Measurements from ENCODE around the gene NSMF. TPM values are rescaled to one million over a fixed set of nuclear protein-coding genes. Genes with fewer than 3 reads are reported as not detected.

Gene NSMF
- total and polyA plus RNA-seq, 2 donors (not counting 1 experiment from before 2014, with no cell fraction given): 28.7 to 59.4 TPM

GRCh38 chr9:137499416-137499815, 40.3 kb upstream of the NSMF start:
- intact Hi-C loops (cut with micrococcal nuclease): no loop called here
- POLR2A ChIA-PET: no interaction called here
- Histone ChIP-seq H3K4me2 (replicated peaks; ENCODE audit: low read depth, low read length, poor library complexity, severe bottlenecking) (no peak overlapping the region), H3K79me2 (ENCODE audit: control insufficient read depth, insufficient read depth, low read length) (no peaks in the 10 kb centered on the region), H3K4me3 (ENCODE audit: control extremely low read depth in 1 of 5, extremely low read depth in 1 of 5, insufficient read depth in 1 of 5, low read depth in 2 of 5, low read length in 4 of 5) (no peak overlapping the region), H3K9me3 (ENCODE audit: control extremely low read depth in 1 of 3, control insufficient read depth in 2 of 3, insufficient read depth in 1 of 3, low read length in 2 of 3) (peaks cover 0 to 72% (median 0%) of the 10 kb centered on the region in 3 donors), H3K27me3 (replicated peaks in 1 of 4; ENCODE audit: control extremely low read depth in 1 of 4, control insufficient read depth in 3 of 4, insufficient read depth in 4 of 4, low read length in 3 of 4) (no peaks in the 10 kb centered on the region), H3K4me1 (ENCODE audit: control insufficient read depth in 2 of 2, insufficient read depth in 2 of 2, low read length in 2 of 2) (no peaks in the 10 kb centered on the region), H3K27ac (ENCODE audit: low read length in 2 of 2) (no peak overlapping the region), H4K20me1 (ENCODE audit: control insufficient read depth, insufficient read depth, low read length, poor library complexity, severe bottlenecking) (no peaks in the 10 kb centered on the region), H2AFZ (ENCODE audit: insufficient read depth, low read depth, low read length, poor library complexity, severe bottlenecking) (no peak overlapping the region), H3K36me3 (replicated peaks in 1 of 2; ENCODE audit: control extremely low read depth in 1 of 2, control insufficient read depth in 1 of 2, extremely low read depth in 1 of 2, insufficient read depth in 2 of 2, low read length in 1 of 2) (peaks cover 0 to 7% of the 10 kb centered on the region in 2 experiments), H3K9ac (ENCODE audit: low read length) (no peak overlapping the region)
- Mint-ChIP-seq H3K9me3 (ENCODE audit: insufficient read depth) (no peaks in the 10 kb centered on the region), H3K4me3 (no peak overlapping the region), H3K27ac (no peak overlapping the region), H3K4me1 (no peaks in the 10 kb centered on the region), H3K27me3 (no peaks in the 10 kb centered on the region)
- DNase-seq: no peak
- 96% methylated on average over 16 of the region's 16 CpGs for WGBS (ENCODE audit: insufficient coverage)
- TF ChIP-seq CTCF (IDR thresholded peaks at IDR 0.05): no peak
- no peak for TF ChIP-seq EZH2 (IDR thresholded peaks at IDR 0.05; ENCODE audit: borderline replicate concordance, insufficient read depth, low read depth, low read length, poor library complexity, severe bottlenecking)
- ATAC-seq (ENCODE audit: low read depth): no peak
- CTCF ChIA-PET: no interaction called here

DNA sequence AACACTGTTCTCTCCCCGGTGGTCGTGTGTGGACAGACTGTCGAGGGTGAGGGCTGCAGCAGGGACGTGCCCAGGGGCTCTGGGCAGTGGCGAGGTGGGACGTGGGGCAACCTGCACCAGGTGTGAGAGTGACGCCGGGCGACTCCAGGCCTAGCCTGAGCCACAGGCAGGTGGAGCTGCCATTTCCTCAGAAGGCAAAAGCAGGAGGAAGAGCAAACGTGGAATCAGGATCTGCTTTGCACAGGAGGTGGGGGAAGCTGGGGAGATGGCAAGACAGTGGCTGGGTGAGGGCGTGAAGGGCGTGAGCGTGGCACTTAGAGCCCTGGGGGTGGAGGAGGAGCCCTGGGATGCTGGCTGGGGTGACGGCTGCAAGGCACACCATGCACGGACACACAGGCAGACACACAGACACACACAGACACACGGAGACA, 39.6 kb upstream of the NSMF start:
- no peaks in the 10 kb centered on the region for H3K4me1 ChIP-seq (ENCODE audit: control insufficient read depth in 2 of 2, insufficient read depth in 2 of 2, low read length in 2 of 2)
- CTCF ChIA-PET: no interaction called here
- H3K27ac ChIP-seq (ENCODE audit: low read length in 2 of 2): no peak overlapping the region
- H3K9ac ChIP-seq (ENCODE audit: low read length): no peak overlapping the region
- no peaks in the 10 kb centered on the region for H3K9me3 Mint-ChIP-seq (ENCODE audit: insufficient read depth)
- peaks cover 2% of the 10 kb centered on the region for H3K4me1 Mint-ChIP-seq
- no peak overlapping the region for H2AFZ ChIP-seq (ENCODE audit: insufficient read depth, low read depth, low read length, poor library complexity, severe bottlenecking)
- no peaks in the 10 kb centered on the region for H3K27me3 Mint-ChIP-seq
- H3K9me3 ChIP-seq (ENCODE audit: control extremely low read depth in 1 of 3, control insufficient read depth in 2 of 3, insufficient read depth in 1 of 3, low read length in 2 of 3): peaks cover 0 to 76% (median 0%) of the 10 kb centered on the region in 3 donors
- H3K27me3 ChIP-seq (replicated peaks in 1 of 4; ENCODE audit: control extremely low read depth in 1 of 4, control insufficient read depth in 3 of 4, insufficient read depth in 4 of 4, low read length in 3 of 4): no peaks in the 10 kb centered on the region
- no peak overlapping the region for H3K4me3 Mint-ChIP-seq
- no peak for DNase-seq
- H3K4me3 ChIP-seq (ENCODE audit: control extremely low read depth in 1 of 5, extremely low read depth in 1 of 5, insufficient read depth in 1 of 5, low read depth in 2 of 5, low read length in 4 of 5): no peak overlapping the region
- TF ChIP-seq CTCF (IDR thresholded peaks at IDR 0.05) (no peak), EZH2 (IDR thresholded peaks at IDR 0.05; ENCODE audit: borderline replicate concordance, insufficient read depth, low read depth, low read length, poor library complexity, severe bottlenecking) (no peak)
- POLR2A ChIA-PET: no interaction called here
- no peak overlapping the region for H3K4me2 ChIP-seq (replicated peaks; ENCODE audit: low read depth, low read length, poor library complexity, severe bottlenecking)
- H3K79me2 ChIP-seq (ENCODE audit: control insufficient read depth, insufficient read depth, low read length): no peaks in the 10 kb centered on the region
- no peak for ATAC-seq (ENCODE audit: low read depth)
- WGBS (ENCODE audit: insufficient coverage): 96% methylated on average over 15 of the region's 16 CpGs
- no peaks in the 10 kb centered on the region for H4K20me1 ChIP-seq (ENCODE audit: control insufficient read depth, insufficient read depth, low read length, poor library complexity, severe bottlenecking)
- peaks cover 0 to 7% of the 10 kb centered on the region in 2 experiments for H3K36me3 ChIP-seq (replicated peaks in 1 of 2; ENCODE audit: control extremely low read depth in 1 of 2, control insufficient read depth in 1 of 2, extremely low read depth in 1 of 2, insufficient read depth in 2 of 2, low read length in 1 of 2)
- intact Hi-C loops (cut with micrococcal nuclease): no loop called here
- H3K27ac Mint-ChIP-seq: no peak overlapping the region

Data from B cell (primary cell).